K562 (cell line): Measurements from ENCODE around the gene RAMAC. TPM values are rescaled to one million over a fixed set of nuclear protein-coding genes. Genes with fewer than 3 reads are reported as not detected.

Source experiments
- ATAC-seq: fragments of 200-7000 bp; cut with Tn5 transposase; 3 replicates; pipeline ENCODE4 v1.9.1; 2020; ENCODE audit warnings: moderate library complexity
- BruUV-seq: library from RNA; stranded (reverse); fragments of 400-500 nt; replicated peaks from 2 replicates; lab custom pipeline; 2021; lab: Mats Ljungman, UMichigan
- CTCF ChIA-PET: fragments of 300-600 bp; formaldehyde crosslinking; extraction: SDS; loops from one replicate; lab custom pipeline; 2021; ENCODE audit warnings: low intra/inter-chr PET ratio; lab: Yijun Ruan, JAX
- POLR2A ChIA-PET: fragments of 300-600, 350-650 bp; sonication (Branson Sonifier 250); formaldehyde crosslinking; extraction: SDS; loops from one replicate; lab custom pipeline; 2021; ENCODE audit warnings: antibody characterized with exemption, inconsistent platforms; lab: Yijun Ruan, JAX
- DNase-seq, 4 experiments: peaks; one replicate each; pipeline versions ENCODE4 v3.0.0 to v3.0.0-alpha.2; 2011 to 2018; ENCODE audit warnings: low spot score in 3 of 4, mixed read lengths in 3 of 4; ENCODE audit errors: extremely low read depth in 1 of 4
- FAIRE-seq: peaks from 2 replicates; lab custom pipeline; 2011; peaks lifted over from hg19 to GRCh38; lab: Jason Lieb, UNC
- H2AFZ ChIP-seq: 2 replicates; pipeline ENCODE4 v1.6.0; 2011; ENCODE audit warnings: low read depth, low read length, control low read depth, inconsistent platforms
- H3K27ac ChIP-seq: fragments of 200-600 bp; 3 replicates; pipeline ENCODE4 v1.8.0; 2011; ENCODE audit warnings: low read depth, mild to moderate bottlenecking, control low read depth, inconsistent platforms, low read length, moderate library complexity, mixed read lengths; ENCODE audit errors: extremely low read depth
- H3K27me3 ChIP-seq, 2 experiments: fragments of 300-600 bp in 1 of 2; 2 replicates in 1 of 2; 3 replicates in 1 of 2; pipeline versions ENCODE4 v1.6.0 to v1.8.0; 2011; ENCODE audit warnings: inconsistent platforms in 2 of 2, low read length in 2 of 2, mild to moderate bottlenecking in 1 of 2, mixed read lengths in 1 of 2, moderate library complexity in 1 of 2; ENCODE audit not compliant: control insufficient read depth in 2 of 2, insufficient read depth in 2 of 2
- H3K36me3 ChIP-seq: fragments of 300-600 bp; 3 replicates; pipeline ENCODE4 v1.8.0; 2011; ENCODE audit warnings: mild to moderate bottlenecking, low read length, inconsistent platforms; ENCODE audit not compliant: control insufficient read depth, insufficient read depth
- H3K4me1 ChIP-seq, 2 experiments: fragments of 200-600 bp in 1 of 2; replicated peaks in 1 of 2; 2 replicates in 1 of 2; 3 replicates in 1 of 2; pipeline versions ENCODE4 v1.5.1 to v1.8.0; 2011; ENCODE audit warnings: inconsistent platforms in 2 of 2, low read length in 2 of 2, mild to moderate bottlenecking in 1 of 2, mixed read lengths in 1 of 2, moderate library complexity in 1 of 2; ENCODE audit not compliant: control insufficient read depth in 2 of 2, insufficient read depth in 2 of 2
- H3K4me2 ChIP-seq: 2 replicates; pipeline ENCODE4 v1.6.1; 2011; ENCODE audit warnings: low read length, control low read depth, inconsistent platforms, mixed read lengths; ENCODE audit not compliant: insufficient read depth
- H3K4me3 ChIP-seq: fragments of 200-600 bp; sonication (generic), shearing (Covaris generic); 2 replicates; pipeline ENCODE4 v1.5.1; 2016; ENCODE audit warnings: control low read depth, inconsistent platforms
- H3K79me2 ChIP-seq: fragments of 200-600 bp; 3 replicates; pipeline ENCODE4 v1.8.0; 2011; ENCODE audit warnings: low read length, inconsistent platforms; ENCODE audit not compliant: control insufficient read depth, insufficient read depth
- H3K9ac ChIP-seq, 2 experiments: 2 replicates each; pipeline versions ENCODE4 v1.6.0 to v1.6.1; 2011; ENCODE audit warnings: low read depth in 2 of 2, low read length in 2 of 2, control low read depth in 1 of 2, inconsistent platforms in 1 of 2, mild to moderate bottlenecking in 1 of 2, mixed read lengths in 1 of 2; ENCODE audit not compliant: insufficient read depth in 1 of 2
- H3K9me1 ChIP-seq: one replicate; pipeline ENCODE4 v1.6.0; 2011; ENCODE audit warnings: inconsistent platforms, mild to moderate bottlenecking, low read length, moderate library complexity; ENCODE audit not compliant: control insufficient read depth, insufficient read depth
- H3K9me3 ChIP-seq: replicated peaks from 2 replicates; pipeline ENCODE4 v1.5.1; 2011; ENCODE audit warnings: low read depth, low read length, inconsistent platforms; ENCODE audit not compliant: control insufficient read depth, insufficient read depth
- H4K20me1 ChIP-seq: replicated peaks from 2 replicates; pipeline ENCODE4 v1.6.1; 2011; ENCODE audit warnings: low read length, inconsistent platforms, mixed read lengths; ENCODE audit not compliant: control insufficient read depth, insufficient read depth
- C11orf30 ChIP-seq: fragments of 450-650 bp; IDR thresholded peaks from 2 replicates; pipeline ENCODE4 v1.6.1; 2016; ENCODE audit warnings: low read depth, mild to moderate bottlenecking
- CREB1 ChIP-seq, 2 experiments: sonication (generic) in 1 of 2; formaldehyde crosslinking in 1 of 2; IDR thresholded peaks; 2 replicates each; pipeline versions ENCODE4 v1.6.1 to v1.8.0; 2012 to 2022; ENCODE audit warnings: inconsistent platforms in 1 of 2, mild to moderate bottlenecking in 1 of 2, missing genetic modification reagents in 1 of 2, moderate library complexity in 1 of 2
- DACH1 ChIP-seq: fragments of 450-650 bp; IDR thresholded peaks from 2 replicates; pipeline ENCODE4 v1.6.1; 2018; ENCODE audit not compliant: partially characterized antibody
- HDAC3 ChIP-seq: fragments of 450-650 bp; IDR thresholded peaks from 2 replicates; pipeline ENCODE4 v1.6.1; 2018; ENCODE audit warnings: borderline replicate concordance, mild to moderate bottlenecking, moderate library complexity; ENCODE audit not compliant: partially characterized antibody
- MNT ChIP-seq, 2 experiments: fragments of 450-650 bp; conservative IDR thresholded peaks; 2 replicates each; pipeline ENCODE4 v1.6.1; 2017; ENCODE audit warnings: mild to moderate bottlenecking in 2 of 2, moderate library complexity in 2 of 2
- NCOA6 ChIP-seq: fragments of 450-650 bp; IDR thresholded peaks from 2 replicates; pipeline ENCODE4 v1.6.1; 2017; ENCODE audit warnings: mild to moderate bottlenecking
- YBX1 ChIP-seq: fragments of 450-650 bp; IDR thresholded peaks from 2 replicates; pipeline ENCODE4 v1.7.1; 2016; ENCODE audit warnings: mild to moderate bottlenecking
- ZNF41 ChIP-seq: fragments of 250-450 bp; sonication (Bioruptor Pico); conservative IDR thresholded peaks from 2 replicates; pipeline ENCODE4 v1.4.0; 2020; ENCODE audit warnings: mild to moderate bottlenecking
- WGBS: fragments of 100-300 bp; shearing (Covaris generic); methylation state at CpG from one replicate; pipeline ENCODE4 v1.1.6; 2016; ENCODE audit warnings: low coverage, mixed read lengths; ENCODE audit not compliant: insufficient coverage; ENCODE audit errors: missing lambda C conversion rate; 5-methylcytosine and 5-hydroxymethylcytosine counted together
- in situ Hi-C: fragments of 300-500 bp; cut with MboI; formaldehyde crosslinking; loops from 4 replicates; pipeline ENCODE4 v1.15.0; 2018; ENCODE audit warnings: inconsistent platforms, mixed read lengths
- intact Hi-C: fragments of 100-400 bp; cut with micrococcal nuclease; formaldehyde crosslinking; loops from 2 replicates; pipeline ENCODE4 v1.14.2; 2022
- polyA plus RNA-seq, 8 experiments: library from polyadenylated mRNA; depleted of rRNA in 4 of 8; stranded (reverse) in 5 of 8; unstranded in 3 of 8; fragments of >200 nt; fragmentation: Nextera tagmentation in 2 of 8; fragmentation: Illumina TruSeq in 1 of 8; extraction: Ambion mirVana in 2 of 8; extraction: Trizol in 1 of 8; gene quantifications; 2 replicates each; pipeline versions ENCODE4 v1.2.1 to v1.2.3, GENCODE V29; 2011 to 2014; ENCODE audit warnings: inconsistent platforms in 1 of 8, missing spikeins in 1 of 8
- total RNA-seq, 7 experiments: library from RNA; depleted of rRNA in 6 of 7; stranded (reverse); fragments of >200 nt in 6 of 7; fragmentation: Illumina TruSeq in 2 of 7; extraction: Trizol in 2 of 7; gene quantifications; 2 replicates each; pipeline versions ENCODE4 v1.2.1 to v1.2.3, GENCODE V29; 2011 to 2021; ENCODE audit warnings: low replicate concordance in 1 of 7
- TF ChIP-seq, protein P1 (sequence below): fragments of 200-400 bp; formaldehyde crosslinking; IDR thresholded peaks from 2 replicates; pipeline ENCODE4 v1.6.1; 2017; ENCODE audit warnings: mild to moderate bottlenecking, low read depth, low read length, moderate library complexity
- TF ChIP-seq, protein P2 (sequence below), 3 experiments: fragments of 200-800 bp in 1 of 3; fragments of 250-450 bp in 1 of 3; fragments of 450-650 bp in 1 of 3; sonication (Bioruptor Pico) in 1 of 3; sonication (Bioruptor generic) in 1 of 3; formaldehyde crosslinking in 1 of 3; IDR thresholded peaks; 2 replicates each; pipeline versions ENCODE4 v1.6.1 to v1.8.0; 2016 to 2022; ENCODE audit warnings: mild to moderate bottlenecking in 2 of 3, missing genetic modification characterization in 2 of 3, missing compliant biosample characterization in 1 of 3, moderate library complexity in 1 of 3

The RAMAC gene
- total and polyA plus RNA-seq, 9 of the 15 experiments (the other 6 are each of a cell fraction or from before 2014, with no cell fraction given), result 26.9 to 108 (median 38.4) TPM

GRCh38 chr15:83011271-83012075 lies 25.5 kb downstream of the RAMAC start, which contains the start of gene C15orf40:
C15orf40 (minus strand) TSS chr15:83011639; CDS start chr15:83011607, 32 bp downstream.
- ChIA-PET CTCF (interaction anchor here (1.4 to 1.7 kb wide), 2 partner anchors 162 to 561 kb away, joined by 5 to 6 read pairs; no protein-coding TSS in a partner anchor), POLR2A (interaction anchor here (1.0 to 2.8 kb wide), 6 partner anchors 8 to 23 kb away, joined by 3 to 16 read pairs (median 6); no protein-coding TSS in a partner anchor)
- Histone ChIP-seq H2AFZ (peak within 1 kb of the TSS; percentile 96), H3K4me2 (peak within 1 kb of the TSS; percentile 85), H3K4me3 (peak within 1 kb of the TSS; percentile 68), H3K36me3 (peaks cover 32% of the 10 kb centered on the region), H3K4me1 (peaks cover 20 to 24% of the 10 kb centered on the region in 2 experiments; a peak in 4 of 5 replicates), H3K27ac (peak within 1 kb of the TSS; percentile 87), H4K20me1 (no peaks in the 10 kb centered on the region), H3K9ac (peak within 1 kb of the TSS; percentile 90 to 94), H3K79me2 (peaks cover 36% of the 10 kb centered on the region), H3K9me3 (no peaks in the 10 kb centered on the region), H3K27me3 (no peaks in the 10 kb centered on the region; a peak in 1 of 5 replicates), H3K9me1 (no peaks in the 10 kb centered on the region)
- in situ Hi-C loops, result no loop called here
- intact Hi-C loops, result loop anchor here (1.0 to 5.0 kb wide), 5 partner anchors 55 to 425 kb away; partner anchors contain the start of genes BTBD1 and TM6SF1
- peak; percentile 94 to 95 (median 95) for DNase-seq
- no TSS peak for BruUV-seq
- ATAC-seq, result peak; percentile 94
- WGBS, result under 1% methylated on average over 54 of the region's 64 CpGs
- peak; percentile 65 for FAIRE-seq
- TF ChIP-seq MNT (conservative IDR thresholded peaks at IDR 0.05) (peak; percentile 93 to 97), YBX1 (no peak), CREB1 (IDR thresholded peaks at IDR 0.05) (no peak; the same call in 1 of the 2 replicates), CREB1 (CRISPR knock-in tag; IDR thresholded peaks at IDR 0.05) (peak; percentile 68; the same call in 1 of the 2 replicates), NCOA6 (no peak), DACH1 (peak; percentile 79), C11orf30 (peak; percentile 92), ZNF41 (no peak), HDAC3 (no peak)
- TF ChIP-seq, protein P1, sequence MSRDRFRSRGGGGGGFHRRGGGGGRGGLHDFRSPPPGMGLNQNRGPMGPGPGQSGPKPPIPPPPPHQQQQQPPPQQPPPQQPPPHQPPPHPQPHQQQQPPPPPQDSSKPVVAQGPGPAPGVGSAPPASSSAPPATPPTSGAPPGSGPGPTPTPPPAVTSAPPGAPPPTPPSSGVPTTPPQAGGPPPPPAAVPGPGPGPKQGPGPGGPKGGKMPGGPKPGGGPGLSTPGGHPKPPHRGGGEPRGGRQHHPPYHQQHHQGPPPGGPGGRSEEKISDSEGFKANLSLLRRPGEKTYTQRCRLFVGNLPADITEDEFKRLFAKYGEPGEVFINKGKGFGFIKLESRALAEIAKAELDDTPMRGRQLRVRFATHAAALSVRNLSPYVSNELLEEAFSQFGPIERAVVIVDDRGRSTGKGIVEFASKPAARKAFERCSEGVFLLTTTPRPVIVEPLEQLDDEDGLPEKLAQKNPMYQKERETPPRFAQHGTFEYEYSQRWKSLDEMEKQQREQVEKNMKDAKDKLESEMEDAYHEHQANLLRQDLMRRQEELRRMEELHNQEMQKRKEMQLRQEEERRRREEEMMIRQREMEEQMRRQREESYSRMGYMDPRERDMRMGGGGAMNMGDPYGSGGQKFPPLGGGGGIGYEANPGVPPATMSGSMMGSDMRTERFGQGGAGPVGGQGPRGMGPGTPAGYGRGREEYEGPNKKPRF, result no peak
- TF ChIP-seq, protein P2, sequence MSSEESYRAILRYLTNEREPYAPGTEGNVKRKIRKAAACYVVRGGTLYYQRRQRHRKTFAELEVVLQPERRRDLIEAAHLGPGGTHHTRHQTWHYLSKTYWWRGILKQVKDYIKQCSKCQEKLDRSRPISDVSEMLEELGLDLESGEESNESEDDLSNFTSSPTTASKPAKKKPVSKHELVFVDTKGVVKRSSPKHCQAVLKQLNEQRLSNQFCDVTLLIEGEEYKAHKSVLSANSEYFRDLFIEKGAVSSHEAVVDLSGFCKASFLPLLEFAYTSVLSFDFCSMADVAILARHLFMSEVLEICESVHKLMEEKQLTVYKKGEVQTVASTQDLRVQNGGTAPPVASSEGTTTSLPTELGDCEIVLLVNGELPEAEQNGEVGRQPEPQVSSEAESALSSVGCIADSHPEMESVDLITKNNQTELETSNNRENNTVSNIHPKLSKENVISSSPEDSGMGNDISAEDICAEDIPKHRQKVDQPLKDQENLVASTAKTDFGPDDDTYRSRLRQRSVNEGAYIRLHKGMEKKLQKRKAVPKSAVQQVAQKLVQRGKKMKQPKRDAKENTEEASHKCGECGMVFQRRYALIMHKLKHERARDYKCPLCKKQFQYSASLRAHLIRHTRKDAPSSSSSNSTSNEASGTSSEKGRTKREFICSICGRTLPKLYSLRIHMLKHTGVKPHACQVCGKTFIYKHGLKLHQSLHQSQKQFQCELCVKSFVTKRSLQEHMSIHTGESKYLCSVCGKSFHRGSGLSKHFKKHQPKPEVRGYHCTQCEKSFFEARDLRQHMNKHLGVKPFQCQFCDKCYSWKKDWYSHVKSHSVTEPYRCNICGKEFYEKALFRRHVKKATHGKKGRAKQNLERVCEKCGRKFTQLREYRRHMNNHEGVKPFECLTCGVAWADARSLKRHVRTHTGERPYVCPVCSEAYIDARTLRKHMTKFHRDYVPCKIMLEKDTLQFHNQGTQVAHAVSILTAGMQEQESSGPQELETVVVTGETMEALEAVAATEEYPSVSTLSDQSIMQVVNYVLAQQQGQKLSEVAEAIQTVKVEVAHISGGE (CRISPR knock-in tag; IDR thresholded peaks at IDR 0.05), result peak in 1 of 3 experiments; percentile 71; a peak in 2 of 6 replicates
